ENCODE data around the gene CALY. TPM values are rescaled to one million over a fixed set of nuclear protein-coding genes. Genes with fewer than 3 reads are reported as not detected.

Gene CALY
- total RNA-seq, 1 donor from 2014 or later = not detected

DNA sequence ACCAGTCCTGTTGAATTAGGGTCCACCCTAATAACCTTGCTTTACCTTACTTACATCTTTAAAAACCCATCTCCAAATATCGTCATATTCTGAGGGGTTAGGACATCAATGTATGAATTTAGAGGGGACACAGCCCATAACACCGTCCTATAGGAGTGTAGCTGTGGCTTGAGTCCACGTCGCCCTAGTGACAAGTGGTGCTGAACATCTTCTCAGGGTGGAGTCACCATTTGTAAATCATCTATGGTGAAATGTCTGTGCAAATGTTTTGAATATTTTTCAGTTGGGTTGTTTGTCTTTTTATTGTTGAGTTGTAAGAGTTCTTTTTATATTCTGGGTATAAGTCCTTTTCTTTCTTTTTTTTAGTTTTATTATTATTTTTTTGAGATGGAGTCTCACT lies 5.3 kb upstream of the CALY start:
- intact Hi-C loops (cut with micrococcal nuclease) = no loop called here
- no peaks in the 10 kb centered on the region for H3K36me3 Mint-ChIP-seq (ENCODE audit: low read depth)
- ChIA-PET CTCF (no interaction called here), POLR2A (no interaction called here)
- peaks cover 41% of the 10 kb centered on the region for H3K27me3 Mint-ChIP-seq
- DNase-seq (no peak), ATAC-seq (ENCODE audit: low read depth) (no peak)
- TF ChIP-seq, protein P1, sequence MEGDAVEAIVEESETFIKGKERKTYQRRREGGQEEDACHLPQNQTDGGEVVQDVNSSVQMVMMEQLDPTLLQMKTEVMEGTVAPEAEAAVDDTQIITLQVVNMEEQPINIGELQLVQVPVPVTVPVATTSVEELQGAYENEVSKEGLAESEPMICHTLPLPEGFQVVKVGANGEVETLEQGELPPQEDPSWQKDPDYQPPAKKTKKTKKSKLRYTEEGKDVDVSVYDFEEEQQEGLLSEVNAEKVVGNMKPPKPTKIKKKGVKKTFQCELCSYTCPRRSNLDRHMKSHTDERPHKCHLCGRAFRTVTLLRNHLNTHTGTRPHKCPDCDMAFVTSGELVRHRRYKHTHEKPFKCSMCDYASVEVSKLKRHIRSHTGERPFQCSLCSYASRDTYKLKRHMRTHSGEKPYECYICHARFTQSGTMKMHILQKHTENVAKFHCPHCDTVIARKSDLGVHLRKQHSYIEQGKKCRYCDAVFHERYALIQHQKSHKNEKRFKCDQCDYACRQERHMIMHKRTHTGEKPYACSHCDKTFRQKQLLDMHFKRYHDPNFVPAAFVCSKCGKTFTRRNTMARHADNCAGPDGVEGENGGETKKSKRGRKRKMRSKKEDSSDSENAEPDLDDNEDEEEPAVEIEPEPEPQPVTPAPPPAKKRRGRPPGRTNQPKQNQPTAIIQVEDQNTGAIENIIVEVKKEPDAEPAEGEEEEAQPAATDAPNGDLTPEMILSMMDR (IDR thresholded peaks at IDR 0.05) = no peak
- no peaks in the 10 kb centered on the region for H3K9me3 Mint-ChIP-seq
- H3K4me3 Mint-ChIP-seq = no peak overlapping the region
- no peak overlapping the region for H3K27ac Mint-ChIP-seq
- peaks cover 4% of the 10 kb centered on the region for H3K4me1 Mint-ChIP-seq

DNA sequence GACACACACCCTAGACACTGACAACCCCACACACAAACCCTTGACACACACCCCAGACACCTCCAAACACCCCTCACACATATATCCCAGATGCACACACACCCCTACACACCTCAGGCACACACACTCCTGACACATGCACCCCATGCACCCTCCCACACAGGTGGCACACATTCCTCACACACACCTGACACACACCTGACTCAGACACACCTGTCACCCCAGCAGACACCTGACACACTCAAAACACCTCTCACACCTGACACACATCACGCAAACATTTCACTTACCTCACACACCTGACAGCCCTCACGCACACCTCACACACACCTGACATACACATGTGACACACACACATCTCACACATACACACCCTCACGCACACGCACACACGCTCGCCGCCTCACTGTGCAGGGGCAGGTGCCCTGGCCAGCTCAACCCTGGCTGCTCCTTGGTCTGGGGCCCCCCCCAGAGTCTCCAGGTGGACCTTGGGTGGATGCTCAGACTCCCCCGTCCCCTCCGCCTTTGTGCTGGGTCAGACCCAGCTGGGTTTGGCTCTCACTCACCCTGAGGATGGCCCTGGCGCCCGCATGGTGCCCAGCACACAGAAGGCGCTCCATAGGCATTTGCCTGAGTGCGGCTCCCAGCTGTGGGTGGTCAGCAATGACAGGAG lies 3.1 kb upstream of the CALY start:
- intact Hi-C loops (cut with micrococcal nuclease) = no loop called here
- TF ChIP-seq, protein P1 (IDR thresholded peaks at IDR 0.05) = no peak
- ChIA-PET CTCF (no interaction called here), POLR2A (no interaction called here)
- Mint-ChIP-seq H3K4me3 (no peak overlapping the region), H3K27me3 (peaks cover 27% of the 10 kb centered on the region), H3K27ac (no peak overlapping the region), H3K4me1 (peaks cover 4% of the 10 kb centered on the region), H3K9me3 (no peaks in the 10 kb centered on the region), H3K36me3 (ENCODE audit: low read depth) (no peaks in the 10 kb centered on the region)
- ATAC-seq (ENCODE audit: low read depth) (no peak), DNase-seq (no peak)

DNA sequence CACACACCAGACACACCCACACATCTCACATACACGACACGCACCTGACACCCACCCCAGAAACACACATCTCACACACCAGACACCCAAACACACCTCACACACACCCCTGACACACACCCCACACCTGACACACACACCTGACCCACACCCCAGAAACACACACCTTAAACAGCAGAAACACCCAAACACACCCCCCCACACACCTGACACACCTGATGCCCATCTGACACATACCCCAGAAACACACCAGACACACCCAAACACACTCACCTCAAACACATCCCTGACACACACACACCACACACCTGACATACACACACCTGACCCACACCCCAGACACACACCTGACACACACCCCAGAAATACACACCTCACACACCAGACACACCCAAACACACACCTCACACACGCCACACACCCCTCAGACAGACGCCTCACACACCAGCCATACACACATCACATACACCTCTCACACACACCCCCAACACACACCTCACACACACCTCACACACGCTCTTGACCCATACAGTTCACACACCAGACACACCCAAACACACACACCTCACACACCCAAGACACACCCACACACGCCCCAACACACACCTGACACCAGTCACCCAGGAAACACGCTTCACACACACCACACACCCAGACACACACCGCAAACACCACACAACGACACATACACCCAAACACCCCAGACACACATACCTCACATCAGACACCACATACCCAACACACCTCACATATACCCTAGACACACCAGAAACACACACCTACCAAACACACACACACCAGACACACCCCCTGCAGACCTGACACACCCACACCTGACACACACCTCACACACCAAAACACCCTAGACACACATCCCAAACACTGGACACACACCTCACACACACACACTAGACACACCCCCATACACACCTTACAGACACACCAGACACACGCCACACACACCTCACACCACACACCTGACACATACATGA lies 1.7 kb upstream of the CALY start:
- POLR2A ChIA-PET = no interaction called here
- Mint-ChIP-seq H3K27ac (no peak overlapping the region), H3K4me1 (peaks cover 6% of the 10 kb centered on the region), H3K9me3 (no peaks in the 10 kb centered on the region), H3K27me3 (peaks cover 21% of the 10 kb centered on the region), H3K4me3 (no peak overlapping the region), H3K36me3 (ENCODE audit: low read depth) (no peaks in the 10 kb centered on the region)
- DNase-seq = no peak
- TF ChIP-seq, protein P1 (IDR thresholded peaks at IDR 0.05) = no peak
- intact Hi-C loops (cut with micrococcal nuclease) = no loop called here
- CTCF ChIA-PET = no interaction called here
- no peak for ATAC-seq (ENCODE audit: low read depth)

DNA sequence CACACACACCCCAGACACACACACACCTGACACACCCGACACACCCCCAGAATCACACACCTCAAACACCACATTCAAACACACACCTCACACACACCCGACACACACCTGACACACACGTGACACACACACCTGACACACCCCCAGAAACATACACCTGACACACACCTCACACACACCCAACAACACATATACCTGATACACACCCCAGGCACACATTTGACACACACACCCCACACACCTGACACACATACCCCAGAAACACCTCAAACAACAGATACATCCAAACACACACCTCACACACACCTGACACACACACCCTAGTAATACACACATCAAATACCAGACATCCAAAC lies 652 bp upstream of the CALY start:
- TF ChIP-seq, protein P1 (IDR thresholded peaks at IDR 0.05) = no peak
- H3K27ac Mint-ChIP-seq = no peak overlapping the region
- H3K36me3 Mint-ChIP-seq (ENCODE audit: low read depth) = no peaks in the 10 kb centered on the region
- intact Hi-C loops (cut with micrococcal nuclease) = loop anchor here (2.0 kb wide), 1 partner anchor 19 kb away; no protein-coding TSS in a partner anchor
- ChIA-PET CTCF (no interaction called here), POLR2A (interaction anchor here (1.7 kb wide), 1 partner anchor 21 kb away, joined by 8 read pairs; the partner anchor contains the start of gene FUOM)
- peaks cover 19% of the 10 kb centered on the region for H3K27me3 Mint-ChIP-seq
- ATAC-seq (ENCODE audit: low read depth) = no peak
- peaks cover 6% of the 10 kb centered on the region for H3K4me1 Mint-ChIP-seq
- no peak for DNase-seq
- H3K4me3 Mint-ChIP-seq = no peak overlapping the region
- no peaks in the 10 kb centered on the region for H3K9me3 Mint-ChIP-seq

DNA sequence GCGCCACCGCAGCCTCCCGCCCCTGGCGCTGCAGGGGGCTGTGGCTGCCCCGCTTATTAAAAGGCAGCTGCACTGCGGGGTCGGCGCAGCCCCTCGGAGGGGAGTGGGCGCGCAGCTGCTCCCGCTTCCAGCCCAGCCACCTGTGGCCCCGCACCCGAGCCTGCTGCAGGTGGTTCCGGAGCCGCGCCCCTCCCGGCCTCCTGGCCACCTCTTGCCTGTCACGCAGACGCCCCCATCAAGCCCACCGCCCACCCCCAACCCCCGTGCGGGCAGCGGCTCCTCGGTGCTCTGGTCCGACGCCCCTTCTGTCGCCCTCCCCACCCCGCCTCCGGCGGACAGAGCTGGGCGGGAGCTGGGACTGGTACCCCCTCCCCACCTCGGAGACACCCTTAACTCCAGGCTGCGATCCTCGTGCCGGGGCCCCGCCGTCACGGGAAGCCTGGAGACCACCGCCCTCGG lies 549 bp downstream of the CALY start:
- no peaks in the 10 kb centered on the region for H3K36me3 Mint-ChIP-seq (ENCODE audit: low read depth)
- no peak overlapping the region for H3K4me3 Mint-ChIP-seq
- intact Hi-C loops (cut with micrococcal nuclease) = loop anchor here (2.0 kb wide), 1 partner anchor 21 kb away; no protein-coding TSS in a partner anchor
- H3K9me3 Mint-ChIP-seq = no peaks in the 10 kb centered on the region
- peaks cover 11% of the 10 kb centered on the region for H3K27me3 Mint-ChIP-seq
- ATAC-seq (ENCODE audit: low read depth) (no peak), DNase-seq (no peak)
- POLR2A ChIA-PET = interaction anchor here (0.6 to 1.7 kb wide), 2 partner anchors 22 to 34 kb away, joined by 4 to 8 read pairs; partner anchors contain the start of gene FUOM
- TF ChIP-seq, protein P1 (IDR thresholded peaks at IDR 0.05) = no peak
- CTCF ChIA-PET = no interaction called here
- H3K4me1 Mint-ChIP-seq = peaks cover 6% of the 10 kb centered on the region
- H3K27ac Mint-ChIP-seq = no peak overlapping the region
